ENCODE data around the gene KRT86.

- TF ChIP-seq, protein P1, sequence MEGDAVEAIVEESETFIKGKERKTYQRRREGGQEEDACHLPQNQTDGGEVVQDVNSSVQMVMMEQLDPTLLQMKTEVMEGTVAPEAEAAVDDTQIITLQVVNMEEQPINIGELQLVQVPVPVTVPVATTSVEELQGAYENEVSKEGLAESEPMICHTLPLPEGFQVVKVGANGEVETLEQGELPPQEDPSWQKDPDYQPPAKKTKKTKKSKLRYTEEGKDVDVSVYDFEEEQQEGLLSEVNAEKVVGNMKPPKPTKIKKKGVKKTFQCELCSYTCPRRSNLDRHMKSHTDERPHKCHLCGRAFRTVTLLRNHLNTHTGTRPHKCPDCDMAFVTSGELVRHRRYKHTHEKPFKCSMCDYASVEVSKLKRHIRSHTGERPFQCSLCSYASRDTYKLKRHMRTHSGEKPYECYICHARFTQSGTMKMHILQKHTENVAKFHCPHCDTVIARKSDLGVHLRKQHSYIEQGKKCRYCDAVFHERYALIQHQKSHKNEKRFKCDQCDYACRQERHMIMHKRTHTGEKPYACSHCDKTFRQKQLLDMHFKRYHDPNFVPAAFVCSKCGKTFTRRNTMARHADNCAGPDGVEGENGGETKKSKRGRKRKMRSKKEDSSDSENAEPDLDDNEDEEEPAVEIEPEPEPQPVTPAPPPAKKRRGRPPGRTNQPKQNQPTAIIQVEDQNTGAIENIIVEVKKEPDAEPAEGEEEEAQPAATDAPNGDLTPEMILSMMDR (IDR thresholded peaks at IDR 0.05; ENCODE audit: low read depth, low read length), result no peak
- no peak for TF ChIP-seq EZH2phosphoT487 (IDR thresholded peaks at IDR 0.05; ENCODE audit: low read depth)
Measured at GRCh38 chr12:52236386-52237050, 37.9 kb upstream of the KRT86 start.

All from OCI-LY3 (cell line).